Esophagus squamous epithelium (tissue), 5 donors: ENCODE data around the gene SOWAHB. TPM values are rescaled to one million over a fixed set of nuclear protein-coding genes. Genes with fewer than 3 reads are reported as not detected.

Source experiments
- DNase-seq: peaks from one replicate; lab custom pipeline; 2025; lab: John Stamatoyannopoulos, UW
- H3K27ac ChIP-seq, 4 donors: fragments of 200-600 bp; sonication (generic); one replicate each; pipeline ENCODE4 v1.5.1; 2016 to 2019; ENCODE audit warnings: mild to moderate bottlenecking in 1 of 4
- H3K27me3 ChIP-seq, 4 donors: fragments of 200-600 bp; sonication (generic); 1 replicate in 3 of 4; 2 replicates in 1 of 4; pipeline versions ENCODE4 v1.5.1 to v1.6.0; 2017 to 2021; ENCODE audit warnings: antibody characterized with exemption in 1 of 4
- H3K36me3 ChIP-seq, 3 donors: fragments of 200-600 bp; sonication (generic); one replicate each; pipeline ENCODE4 v1.5.1; 2016 to 2019
- H3K4me1 ChIP-seq, 3 donors: fragments of 200-600 bp; sonication (generic); one replicate each; pipeline ENCODE4 v1.5.1; 2017 to 2019
- H3K4me3 ChIP-seq, 4 donors: fragments of 200-600 bp; sonication (generic); 1 replicate in 3 of 4; 2 replicates in 1 of 4; pipeline ENCODE4 v1.5.1; 2016 to 2019; ENCODE audit warnings: mild to moderate bottlenecking in 2 of 4, moderate library complexity in 1 of 4
- H3K9me3 ChIP-seq, 3 donors: fragments of 200-600 bp; sonication (generic); one replicate each; pipeline ENCODE4 v1.5.1; 2016 to 2019
- POLR2A ChIP-seq, 4 donors: fragments of 450-650 bp; IDR thresholded peaks; one replicate each; pipeline ENCODE4 v1.6.1; 2017; ENCODE audit warnings: antibody characterized with exemption in 4 of 4, mild to moderate bottlenecking in 4 of 4, moderate library complexity in 3 of 4
- WGBS, 2 donors: methylation state at CpG; one replicate each; pipeline ENCODE4 v1.1.5; 2018; 5-methylcytosine and 5-hydroxymethylcytosine counted together
- intact Hi-C: fragments of 100-400 bp; cut with DNase I; formaldehyde crosslinking; loops from one replicate; pipeline ENCODE4 v1.15.0; 2022
- total RNA-seq, 4 donors: library from RNA; depleted of rRNA; stranded (reverse); fragments of >200 nt; gene quantifications; one replicate each; pipeline ENCODE4 v1.1.0, GENCODE V29; 2016
- TF ChIP-seq, protein P1 (sequence below), 6 experiments: fragments of 450-650 bp in 4 of 6; fragments of 200-600 bp in 2 of 6; sonication (generic) in 2 of 6; IDR thresholded peaks; one replicate each; pipeline ENCODE4 v1.5.1; 2016 to 2019; ENCODE audit warnings: antibody characterized with exemption in 6 of 6, mild to moderate bottlenecking in 4 of 6, moderate library complexity in 4 of 6
- donor health status: DM: yes; HTN: yes; CAD: no.

The SOWAHB gene
- total RNA-seq, 4 donors from 2014 or later: 6.5 to 29.0 (median 19.0) TPM

DNA sequence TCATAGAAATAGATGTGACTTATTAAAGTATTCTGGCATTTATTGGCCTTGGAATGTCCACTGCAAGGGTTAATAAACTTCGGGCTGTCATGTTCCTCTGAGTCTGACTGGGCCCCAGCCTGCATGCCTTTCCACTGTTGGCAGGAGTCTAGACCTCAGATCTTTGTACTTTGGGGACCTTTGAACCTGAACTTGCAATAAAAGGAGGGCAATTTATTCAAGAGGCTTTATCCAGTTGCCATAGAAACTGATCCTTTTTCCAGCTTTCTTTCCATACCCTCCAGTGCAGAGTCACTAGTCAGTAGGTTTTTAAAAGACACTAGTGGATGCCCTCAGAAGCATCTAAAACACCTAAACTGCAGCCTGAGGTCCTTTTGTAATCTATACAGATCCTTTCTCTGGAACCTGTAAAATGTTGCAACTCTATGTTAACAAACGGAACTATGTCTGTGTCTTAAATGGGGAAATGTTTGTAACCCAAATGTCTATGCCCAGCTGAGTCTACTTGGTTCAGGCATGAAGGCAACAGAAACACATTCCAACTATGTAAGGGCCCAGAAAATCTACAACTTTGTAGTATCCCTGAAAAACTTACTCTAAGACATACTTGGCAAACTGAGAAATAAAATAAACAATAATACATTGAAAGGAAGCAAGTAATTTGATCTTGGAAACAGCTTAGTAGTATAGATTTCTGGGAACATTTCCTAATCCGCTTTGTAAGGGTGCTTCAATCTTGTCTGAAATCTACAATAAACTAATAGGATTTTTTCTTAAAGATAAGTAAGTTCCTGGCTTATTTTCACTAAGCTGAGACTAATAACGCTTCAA is 41.5 kb downstream of the SOWAHB start:
- Histone ChIP-seq H3K36me3 (no peaks in the 10 kb centered on the region), H3K4me1 (peaks cover 0 to 16% (median 4%) of the 10 kb centered on the region in 3 donors), H3K4me3 (no peak overlapping the region), H3K27ac (peak overlapping the region in 2 of 4 donors; percentile 10 to 44), H3K9me3 (no peaks in the 10 kb centered on the region), H3K27me3 (no peaks in the 10 kb centered on the region)
- no peak for DNase-seq
- 27 to 53% methylated on average over 4 of the region's 4 CpGs for WGBS, 2 donors
- TF ChIP-seq, protein P1, sequence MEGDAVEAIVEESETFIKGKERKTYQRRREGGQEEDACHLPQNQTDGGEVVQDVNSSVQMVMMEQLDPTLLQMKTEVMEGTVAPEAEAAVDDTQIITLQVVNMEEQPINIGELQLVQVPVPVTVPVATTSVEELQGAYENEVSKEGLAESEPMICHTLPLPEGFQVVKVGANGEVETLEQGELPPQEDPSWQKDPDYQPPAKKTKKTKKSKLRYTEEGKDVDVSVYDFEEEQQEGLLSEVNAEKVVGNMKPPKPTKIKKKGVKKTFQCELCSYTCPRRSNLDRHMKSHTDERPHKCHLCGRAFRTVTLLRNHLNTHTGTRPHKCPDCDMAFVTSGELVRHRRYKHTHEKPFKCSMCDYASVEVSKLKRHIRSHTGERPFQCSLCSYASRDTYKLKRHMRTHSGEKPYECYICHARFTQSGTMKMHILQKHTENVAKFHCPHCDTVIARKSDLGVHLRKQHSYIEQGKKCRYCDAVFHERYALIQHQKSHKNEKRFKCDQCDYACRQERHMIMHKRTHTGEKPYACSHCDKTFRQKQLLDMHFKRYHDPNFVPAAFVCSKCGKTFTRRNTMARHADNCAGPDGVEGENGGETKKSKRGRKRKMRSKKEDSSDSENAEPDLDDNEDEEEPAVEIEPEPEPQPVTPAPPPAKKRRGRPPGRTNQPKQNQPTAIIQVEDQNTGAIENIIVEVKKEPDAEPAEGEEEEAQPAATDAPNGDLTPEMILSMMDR (IDR thresholded peaks at IDR 0.05): no peak
- intact Hi-C loops: no loop called here

DNA sequence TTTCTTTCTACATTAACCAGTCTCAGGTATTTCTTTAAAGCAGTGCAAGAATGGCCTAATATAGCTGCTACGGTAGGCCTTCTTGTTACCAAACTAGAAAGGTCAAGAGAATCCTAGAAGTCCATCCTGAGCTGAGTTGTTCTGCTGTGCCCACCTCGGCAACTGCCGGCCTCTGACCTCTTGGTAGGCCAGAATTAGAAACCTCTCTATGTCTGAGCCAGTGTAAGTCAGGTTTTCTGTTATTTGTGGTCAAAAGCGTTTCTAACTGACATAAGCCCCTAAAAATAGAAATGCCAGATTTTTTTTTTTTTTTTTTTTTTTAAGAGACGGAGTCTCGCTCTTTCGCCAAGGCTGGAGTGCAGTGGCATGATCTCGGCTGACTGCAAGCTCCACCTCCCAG is 43.1 kb downstream of the SOWAHB start:
- DNase-seq: no peak
- no peak overlapping the region for H3K4me3 ChIP-seq
- H3K36me3 ChIP-seq: no peaks in the 10 kb centered on the region
- H3K4me1 ChIP-seq: peaks cover 0 to 19% (median 4%) of the 10 kb centered on the region in 3 donors
- H3K27me3 ChIP-seq: no peaks in the 10 kb centered on the region
- 74 to 80% methylated on average over 5 to 8 of the region's 8 CpGs for WGBS, 2 donors
- intact Hi-C loops: no loop called here
- no peaks in the 10 kb centered on the region for H3K9me3 ChIP-seq
- H3K27ac ChIP-seq: no peak overlapping the region
- no peak for TF ChIP-seq POLR2A (IDR thresholded peaks at IDR 0.05)
- TF ChIP-seq, protein P1 (IDR thresholded peaks at IDR 0.05): no peak

DNA sequence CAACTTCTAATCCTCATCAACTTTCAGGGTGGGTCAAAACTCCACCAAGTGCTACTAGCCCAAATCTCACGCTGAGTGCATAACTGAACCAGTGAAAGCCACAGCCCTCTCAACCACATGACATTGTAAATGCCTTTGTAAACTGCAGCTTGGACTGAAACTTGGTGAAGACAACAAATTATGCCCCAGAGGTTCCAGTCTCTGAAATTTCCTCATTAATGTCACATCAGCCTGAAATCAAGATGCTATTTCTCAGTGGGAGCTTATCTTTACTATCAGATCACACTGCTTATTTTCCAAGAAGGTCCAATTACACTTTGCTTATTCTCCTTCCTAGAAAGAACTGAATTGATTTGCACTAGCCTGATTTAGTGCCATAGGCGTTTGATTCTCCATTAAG is 46.6 kb downstream of the SOWAHB start:
- H3K27ac ChIP-seq: no peak overlapping the region
- 77 to 95% methylated on average over 2 of the region's 2 CpGs for WGBS, 2 donors
- intact Hi-C loops: no loop called here
- no peaks in the 10 kb centered on the region for H3K9me3 ChIP-seq
- no peaks in the 10 kb centered on the region for H3K27me3 ChIP-seq
- H3K4me1 ChIP-seq: peaks cover 0 to 12% (median 3%) of the 10 kb centered on the region in 3 donors
- TF ChIP-seq, protein P1 (IDR thresholded peaks at IDR 0.05): no peak
- TF ChIP-seq POLR2A (IDR thresholded peaks at IDR 0.05): no peak
- no peak for DNase-seq
- H3K36me3 ChIP-seq: no peaks in the 10 kb centered on the region
- H3K4me3 ChIP-seq: no peak overlapping the region

DNA sequence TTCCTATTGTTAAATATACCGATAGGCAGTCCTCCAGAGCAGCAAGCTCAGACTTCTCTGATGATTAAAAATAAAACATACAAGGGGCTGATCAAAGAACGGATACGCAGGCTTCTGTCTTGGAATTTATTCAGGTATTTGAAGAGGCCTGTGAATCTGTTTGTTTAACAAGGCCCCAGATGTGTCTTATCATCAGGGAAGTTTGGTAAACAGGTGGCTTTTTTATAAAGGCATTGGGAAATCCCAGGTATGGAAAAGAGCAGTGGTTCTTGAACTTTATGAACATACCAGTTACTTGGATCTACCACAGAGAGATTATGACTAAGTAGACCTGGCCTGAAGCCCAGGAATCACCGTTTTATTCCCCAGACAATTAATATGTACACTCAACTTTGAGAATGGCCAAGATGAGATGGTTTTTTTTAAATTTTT is 47.9 kb downstream of the SOWAHB start:
- TF ChIP-seq POLR2A (IDR thresholded peaks at IDR 0.05): no peak
- TF ChIP-seq, protein P1 (IDR thresholded peaks at IDR 0.05): no peak
- Histone ChIP-seq H3K36me3 (no peaks in the 10 kb centered on the region), H3K27me3 (no peaks in the 10 kb centered on the region), H3K9me3 (no peaks in the 10 kb centered on the region), H3K27ac (no peak overlapping the region), H3K4me3 (no peak overlapping the region), H3K4me1 (peaks cover 0 to 5% (median 0%) of the 10 kb centered on the region in 3 donors)
- no peak for DNase-seq
- intact Hi-C loops: no loop called here
- 31 to 38% methylated on average over 4 of the region's 4 CpGs for WGBS, 2 donors

Other genes with a start within 250 kb of the SOWAHB start
- gene SEPTIN11, start 51.6 kb upstream of the SOWAHB start, total RNA-seq: 10 to 100 TPM; 10.4 to 56.6 (median 36.3) TPM
- 100 to 1,000 TPM; 123 to 282 (median 159) TPM for gene CCNI, start 177.8 kb upstream of the SOWAHB start, total RNA-seq